GM18511 (cell line): ENCODE data around the gene SFSWAP.

Source experiments
- ATAC-seq: cut with Tn5 transposase; IDR thresholded peaks from one replicate; pipeline ENCODE4 v1.9.1; 2021; ENCODE audit warnings: mild to moderate bottlenecking, moderate library complexity; ENCODE audit not compliant: unreplicated experiment

SFSWAP gene

DNA sequence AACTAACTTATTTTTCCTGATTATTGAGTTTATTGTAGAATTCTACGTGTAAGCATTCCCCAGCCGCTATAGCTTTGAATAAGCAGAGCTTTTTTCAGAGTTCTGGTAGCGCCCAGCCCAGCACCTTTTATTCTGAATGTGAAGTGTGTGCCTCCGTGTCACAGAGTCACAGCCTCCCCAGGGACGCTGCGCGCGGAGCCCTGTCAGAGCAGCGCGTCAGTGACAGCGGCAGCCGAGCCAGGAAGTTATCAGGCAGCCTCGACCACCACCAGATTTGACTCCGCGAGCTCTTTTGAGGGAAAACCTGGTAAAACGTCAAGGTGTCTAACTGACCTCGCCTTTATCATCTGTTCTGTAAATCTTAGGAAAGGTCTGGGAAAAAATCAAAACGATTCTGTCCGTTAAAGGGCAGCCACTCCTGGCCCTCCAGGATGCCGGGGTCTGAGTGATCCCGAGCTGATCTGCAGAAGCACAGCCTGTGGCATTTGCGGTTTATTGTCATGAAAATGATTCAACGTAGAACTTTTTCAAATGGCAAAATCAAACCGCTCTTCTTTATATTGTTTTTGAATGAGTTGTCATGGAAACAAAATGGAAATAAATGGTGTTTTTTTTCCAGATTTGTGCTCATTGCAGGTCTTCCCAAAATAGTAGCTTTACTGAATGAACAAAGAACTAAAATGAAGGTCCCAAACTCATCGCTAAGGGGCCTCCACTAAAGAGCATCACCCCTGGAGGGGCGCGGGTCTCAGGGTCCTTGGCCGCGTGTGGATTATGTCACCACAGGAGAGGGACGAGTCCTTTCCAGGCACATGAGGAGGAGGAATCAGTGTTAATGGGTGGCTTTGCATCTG lies 74.2 kb downstream of the SFSWAP start:
- no peak for ATAC-seq

DNA sequence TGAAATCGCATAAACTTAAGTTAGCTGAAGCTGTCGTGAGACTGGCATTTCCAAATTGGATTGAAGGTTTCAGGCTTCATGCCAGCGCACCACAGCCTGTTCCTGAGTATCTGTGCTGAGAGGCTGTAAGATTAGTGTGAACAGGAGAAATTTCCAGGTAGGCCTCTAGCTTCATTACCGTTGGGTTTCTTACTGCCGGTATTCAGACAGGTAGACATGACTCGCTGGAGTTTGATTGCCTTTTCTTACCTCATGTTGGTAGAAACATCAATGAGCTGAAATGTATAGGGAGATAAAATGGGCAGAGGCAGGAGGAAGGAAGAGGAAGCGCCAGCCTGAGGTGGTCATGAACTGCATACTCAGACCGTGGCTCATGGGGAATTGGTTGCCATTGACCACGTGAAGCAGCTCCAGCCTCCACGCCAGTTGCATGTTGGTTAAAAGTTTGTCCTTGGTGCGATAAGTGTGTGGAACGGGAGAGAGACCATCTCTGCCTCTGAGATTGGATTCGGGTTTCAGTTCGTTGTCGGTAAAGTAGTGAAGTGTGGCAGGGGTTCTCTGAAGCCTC lies 75.0 kb downstream of the SFSWAP start:
- no peak for ATAC-seq

DNA sequence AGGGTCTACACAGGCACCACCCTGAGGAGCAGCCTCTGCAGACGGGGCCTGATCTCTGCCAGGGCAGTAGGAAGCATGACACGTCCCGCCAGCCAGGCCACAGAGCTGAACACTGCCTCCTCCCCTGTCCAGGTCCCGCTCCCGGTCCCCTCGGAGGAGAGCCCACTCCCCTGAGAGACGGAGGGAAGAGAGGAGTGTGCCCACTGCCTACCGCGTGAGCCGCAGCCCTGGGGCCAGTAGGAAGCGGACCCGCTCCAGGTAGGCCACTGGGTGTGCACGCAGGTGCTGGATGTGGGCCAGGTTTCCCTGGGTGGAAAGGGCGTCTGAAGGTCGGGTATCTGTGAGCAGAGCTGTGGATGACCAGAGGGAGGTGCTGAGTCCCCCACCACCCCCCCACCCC lies 75.4 kb downstream of the SFSWAP start:
- ATAC-seq = no peak

DNA sequence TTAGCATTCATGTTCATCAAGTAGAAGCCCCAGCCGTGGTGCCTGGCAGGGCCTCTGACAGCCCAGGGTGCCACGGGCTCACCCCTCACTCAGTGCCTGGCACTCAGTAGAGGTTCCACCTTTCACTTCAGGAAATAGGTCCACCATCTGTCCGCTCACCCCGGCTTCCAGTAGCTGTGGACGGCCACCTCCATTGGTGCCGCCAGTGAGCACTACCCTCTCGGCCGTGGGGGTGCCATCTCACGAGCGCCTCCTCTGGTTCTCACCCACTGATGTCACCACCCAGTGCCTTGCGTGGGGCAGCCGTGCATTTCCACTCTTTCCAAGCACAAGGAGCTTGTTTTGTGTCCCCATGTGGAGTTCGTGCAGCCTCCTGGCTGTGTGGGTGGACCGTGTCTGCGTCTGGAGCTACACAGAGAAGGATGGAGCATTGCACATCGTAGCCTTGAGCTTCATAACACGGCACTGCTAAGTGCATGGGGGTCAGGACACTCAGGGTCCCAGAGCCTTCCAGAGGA lies 76.3 kb downstream of the SFSWAP start:
- no peak for ATAC-seq

DNA sequence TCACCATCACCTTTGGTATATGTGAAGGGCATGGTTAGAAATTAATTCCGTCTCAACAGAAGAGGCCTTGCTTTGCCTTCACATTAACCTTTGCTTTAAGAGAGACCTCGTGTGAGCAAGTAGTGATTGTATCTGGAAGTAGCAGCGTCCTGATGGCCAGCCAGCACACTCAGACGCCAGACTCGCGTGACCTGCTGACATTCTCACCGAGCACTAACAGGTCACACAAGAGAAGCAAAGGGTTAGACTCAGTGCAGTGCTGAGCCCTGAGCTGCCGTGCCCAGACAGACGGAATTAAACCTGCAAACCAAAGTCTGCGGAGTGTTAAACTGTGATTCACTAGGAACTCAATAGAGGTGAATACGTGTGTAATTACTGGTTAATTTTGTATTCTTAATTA lies 77.2 kb downstream of the SFSWAP start:
- no peak for ATAC-seq

DNA sequence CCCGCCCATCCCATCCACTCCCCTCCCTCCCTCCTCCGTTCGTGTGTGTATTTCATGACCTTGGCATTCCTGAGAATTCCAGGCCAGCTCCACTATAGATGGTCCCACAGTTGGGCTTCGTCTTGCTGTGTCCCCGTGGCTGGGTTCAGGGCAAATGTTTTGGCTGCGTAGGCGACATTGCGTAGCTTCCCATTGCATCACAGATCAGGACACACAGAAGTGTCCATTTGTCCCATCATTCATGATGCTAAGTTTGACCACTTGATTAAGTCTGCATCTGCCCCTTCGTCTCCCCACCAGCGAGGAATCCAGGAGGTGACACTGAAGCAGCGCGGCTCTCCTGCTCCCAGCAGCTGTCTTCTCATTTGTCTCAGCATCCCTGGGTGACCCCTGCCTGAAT lies 78.7 kb downstream of the SFSWAP start:
- ATAC-seq = no peak

DNA sequence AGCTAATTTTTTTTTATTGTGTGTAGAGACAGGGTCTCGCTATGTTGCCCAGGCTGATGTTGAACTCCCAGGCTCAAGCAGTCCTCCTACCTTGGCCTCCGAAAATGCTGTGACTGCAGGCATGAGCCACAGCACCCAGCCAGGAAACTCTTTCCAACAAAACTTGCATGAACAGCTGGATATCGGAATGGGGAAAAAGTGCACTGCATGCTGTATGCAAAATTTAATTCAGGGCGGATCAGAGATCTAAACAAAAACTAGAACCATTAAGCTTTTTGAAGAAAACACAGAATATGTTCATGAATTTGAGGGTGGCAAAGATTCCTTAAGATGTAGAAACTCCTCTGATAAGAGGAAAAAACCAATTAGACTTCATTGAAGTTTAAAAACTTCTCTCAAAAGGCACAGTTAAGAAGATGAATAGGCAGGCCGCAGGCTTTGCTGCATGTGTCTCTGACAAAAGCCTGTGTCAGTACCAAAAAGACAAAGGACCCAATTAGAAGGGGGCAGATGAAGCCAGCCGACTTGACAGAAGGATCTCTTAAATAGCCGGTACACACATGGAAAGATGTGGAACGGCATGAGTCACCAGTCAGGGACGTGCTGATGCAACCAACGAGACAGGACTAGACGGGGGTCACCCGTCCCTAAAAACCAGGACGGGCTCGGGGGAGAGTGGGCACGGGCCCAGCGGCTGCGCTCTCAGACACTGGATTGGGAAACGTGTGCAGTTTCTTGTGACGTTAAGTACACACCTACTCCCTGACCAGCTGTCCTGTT lies 82.5 kb downstream of the SFSWAP start:
- no peak for ATAC-seq

DNA sequence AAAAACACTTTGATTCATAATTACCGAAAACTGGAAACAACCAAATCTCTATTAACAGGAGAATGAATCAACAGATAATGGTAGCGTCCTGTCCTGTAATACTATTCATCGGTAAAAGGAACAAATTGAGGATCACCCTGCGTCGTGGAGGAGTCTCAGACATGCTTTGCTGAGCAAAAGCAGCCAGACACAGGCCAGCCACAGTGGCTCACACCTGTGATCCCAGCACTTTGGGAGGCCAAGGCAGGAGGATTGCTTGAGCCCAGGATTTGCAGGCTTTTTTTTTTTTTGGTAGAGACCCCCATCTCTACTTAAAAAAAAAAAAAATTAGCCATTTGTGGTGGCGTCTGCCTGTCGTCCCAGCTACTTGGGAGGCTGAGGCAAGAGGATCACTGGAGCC lies 83.2 kb downstream of the SFSWAP start:
- ATAC-seq = no peak

DNA sequence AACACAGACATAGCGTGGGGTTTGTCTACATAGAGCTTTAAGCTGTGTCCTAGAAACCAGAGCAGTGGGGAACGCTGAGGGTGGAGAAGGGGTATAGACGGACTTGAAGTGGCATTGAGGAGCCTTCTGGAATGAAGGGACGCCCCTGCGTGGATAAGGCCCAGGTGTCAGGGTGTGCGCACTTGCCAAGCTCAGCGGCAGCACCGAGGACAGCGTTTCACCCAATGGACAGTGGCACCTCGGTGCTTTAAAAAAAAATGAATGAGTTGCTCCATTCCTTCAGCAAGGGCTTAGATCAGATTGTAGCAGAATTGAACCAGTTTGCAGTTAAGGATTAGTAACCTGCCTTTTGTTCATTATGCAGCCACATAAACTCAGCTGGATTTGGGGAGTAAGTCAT lies 83.7 kb downstream of the SFSWAP start:
- ATAC-seq = no peak

DNA sequence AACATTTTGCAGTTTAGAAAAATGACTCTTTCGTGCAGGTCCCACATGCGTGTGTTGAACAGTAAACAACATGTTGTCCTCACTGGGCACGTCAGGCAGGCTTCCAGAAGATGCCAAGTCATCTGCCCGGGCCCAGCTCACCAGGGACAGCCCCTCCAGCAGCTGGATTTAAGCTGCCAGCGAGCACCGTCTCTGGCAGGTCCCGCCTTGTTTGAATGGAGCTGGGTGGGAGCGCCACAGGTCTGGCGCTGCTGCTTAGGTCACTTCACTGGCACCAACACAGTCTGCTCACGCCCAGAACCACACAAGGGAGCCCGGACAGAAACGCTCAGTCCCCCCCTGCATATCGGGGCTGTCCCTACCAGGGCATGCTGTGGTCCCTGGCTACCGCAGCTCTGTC lies 84.2 kb downstream of the SFSWAP start:
- no peak for ATAC-seq

DNA sequence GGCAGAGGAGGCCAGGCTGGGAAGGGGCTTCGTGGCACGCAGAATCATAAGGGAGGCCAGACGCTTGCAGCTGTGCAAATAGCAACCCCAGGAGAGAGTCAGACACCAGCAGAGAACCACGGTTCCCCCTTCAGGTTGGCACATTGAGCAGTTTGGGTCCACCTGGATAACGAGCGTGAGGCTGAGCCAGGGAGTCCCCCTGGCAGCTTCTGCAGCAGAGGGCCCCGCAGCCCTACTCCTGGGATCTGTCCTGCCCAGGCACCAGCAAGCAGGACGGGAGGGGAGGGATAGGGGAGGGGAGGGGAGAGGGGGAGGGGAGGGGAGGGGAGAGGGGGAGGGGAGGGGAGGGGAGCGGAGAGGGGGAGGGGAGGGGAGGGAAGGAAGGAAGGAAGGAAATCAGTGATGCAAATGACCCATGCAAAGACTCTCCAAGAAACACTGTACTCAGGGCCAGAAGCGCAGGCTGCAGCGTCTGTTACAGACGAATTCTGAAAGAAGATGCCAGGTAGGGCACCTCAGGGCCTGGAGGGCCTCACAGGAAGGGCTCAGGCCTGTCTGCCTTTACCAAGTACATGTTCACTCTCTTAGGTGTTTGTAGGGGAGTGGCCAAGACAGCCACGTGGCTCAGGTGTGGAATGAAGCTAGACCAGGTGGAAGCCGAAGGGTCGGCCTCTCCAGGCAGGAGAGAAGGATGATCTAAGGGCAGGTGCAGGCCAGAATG lies 85.0 kb downstream of the SFSWAP start:
- ATAC-seq = no peak

DNA sequence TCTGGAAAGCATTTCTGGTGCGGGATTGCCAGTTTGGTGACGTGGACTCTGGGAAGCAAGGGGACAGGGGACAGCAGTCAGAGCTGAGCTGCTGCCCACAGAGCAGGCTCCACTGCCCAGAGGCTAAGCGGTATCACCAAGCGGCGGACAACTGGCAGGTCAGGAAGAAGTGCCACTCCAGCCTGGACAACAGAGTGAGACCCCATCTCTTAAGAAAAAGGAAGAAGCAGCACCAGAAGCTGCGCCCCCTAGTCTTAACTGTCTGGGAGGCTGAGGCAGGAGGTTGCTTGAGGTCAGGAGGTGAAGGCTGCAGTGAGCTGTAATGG lies 85.5 kb downstream of the SFSWAP start:
- ATAC-seq = no peak

DNA sequence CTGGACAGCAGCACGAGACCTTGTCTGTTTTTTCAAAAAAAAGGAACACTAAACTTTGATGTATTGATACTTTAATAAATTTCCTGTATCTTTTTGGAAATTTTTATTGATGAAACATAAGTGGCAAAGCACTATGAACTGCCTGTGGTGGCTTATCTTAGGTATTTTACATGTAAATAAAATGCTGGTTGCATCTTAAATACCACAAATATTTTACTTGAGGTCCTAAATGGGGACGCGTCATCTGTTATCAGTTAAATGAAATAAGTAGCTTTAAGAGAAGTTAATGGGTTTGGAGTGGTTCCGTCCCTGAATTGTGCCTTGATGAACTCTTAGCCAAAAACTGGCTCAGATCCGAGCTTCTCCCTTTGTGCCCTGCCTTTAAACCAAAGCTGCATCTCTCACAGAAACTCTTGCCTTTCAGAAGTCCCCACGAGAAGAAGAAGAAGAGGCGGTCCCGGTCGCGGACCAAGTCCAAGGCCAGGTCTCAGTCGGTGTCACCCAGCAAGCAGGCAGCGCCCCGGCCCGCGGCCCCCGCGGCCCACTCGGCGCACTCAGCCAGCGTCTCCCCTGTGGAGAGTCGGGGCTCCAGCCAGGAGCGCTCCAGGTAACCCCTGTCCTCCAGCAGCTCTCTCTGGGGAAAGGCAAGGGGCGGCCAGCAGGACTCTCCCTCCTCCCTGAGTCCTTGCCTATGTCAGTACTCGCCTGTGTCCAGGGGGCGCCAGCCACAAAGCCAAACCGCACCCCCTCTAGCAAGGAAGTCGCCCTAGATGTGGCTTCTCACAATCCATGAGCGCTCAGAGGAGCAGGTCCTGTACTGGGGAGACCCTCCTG lies 86.1 kb downstream of the SFSWAP start:
- no peak for ATAC-seq

DNA sequence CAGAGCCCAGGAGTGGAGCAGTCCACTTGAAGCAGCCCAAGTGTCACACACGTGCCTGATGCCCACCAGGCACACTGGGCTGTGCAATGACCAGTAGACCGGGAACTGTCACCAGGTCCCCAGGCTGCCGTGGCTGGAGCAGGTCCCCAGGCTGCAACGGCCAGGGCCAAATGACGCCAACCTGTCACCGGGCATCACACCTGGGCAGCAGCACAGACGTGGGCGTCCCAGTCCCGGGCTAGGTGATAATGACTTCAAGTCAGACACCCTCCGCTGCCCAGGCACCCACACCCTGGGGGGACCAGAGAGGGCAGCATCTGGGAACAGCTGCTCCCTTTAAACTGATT lies 86.7 kb downstream of the SFSWAP start:
- no peak for ATAC-seq

DNA sequence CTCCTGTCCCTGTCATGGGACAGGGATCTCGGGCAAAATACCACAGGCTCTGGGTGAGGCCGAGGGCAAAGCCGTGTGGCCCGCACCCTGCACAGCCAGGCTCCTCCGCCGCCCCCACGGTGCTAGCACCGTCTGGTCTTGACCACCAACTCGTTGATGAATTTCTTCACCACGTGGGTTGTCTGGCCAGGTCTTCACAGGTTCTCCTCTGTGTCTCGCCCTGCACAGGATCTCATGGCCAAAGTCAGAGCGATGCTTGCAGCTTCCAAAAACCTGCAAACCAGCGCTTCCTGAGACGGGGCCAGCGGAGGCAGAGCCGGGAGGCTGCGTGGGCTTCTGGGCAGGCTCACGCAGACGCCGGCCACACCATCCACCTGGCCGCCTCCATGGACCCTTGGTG lies 88.3 kb downstream of the SFSWAP start:
- no peak for ATAC-seq

DNA sequence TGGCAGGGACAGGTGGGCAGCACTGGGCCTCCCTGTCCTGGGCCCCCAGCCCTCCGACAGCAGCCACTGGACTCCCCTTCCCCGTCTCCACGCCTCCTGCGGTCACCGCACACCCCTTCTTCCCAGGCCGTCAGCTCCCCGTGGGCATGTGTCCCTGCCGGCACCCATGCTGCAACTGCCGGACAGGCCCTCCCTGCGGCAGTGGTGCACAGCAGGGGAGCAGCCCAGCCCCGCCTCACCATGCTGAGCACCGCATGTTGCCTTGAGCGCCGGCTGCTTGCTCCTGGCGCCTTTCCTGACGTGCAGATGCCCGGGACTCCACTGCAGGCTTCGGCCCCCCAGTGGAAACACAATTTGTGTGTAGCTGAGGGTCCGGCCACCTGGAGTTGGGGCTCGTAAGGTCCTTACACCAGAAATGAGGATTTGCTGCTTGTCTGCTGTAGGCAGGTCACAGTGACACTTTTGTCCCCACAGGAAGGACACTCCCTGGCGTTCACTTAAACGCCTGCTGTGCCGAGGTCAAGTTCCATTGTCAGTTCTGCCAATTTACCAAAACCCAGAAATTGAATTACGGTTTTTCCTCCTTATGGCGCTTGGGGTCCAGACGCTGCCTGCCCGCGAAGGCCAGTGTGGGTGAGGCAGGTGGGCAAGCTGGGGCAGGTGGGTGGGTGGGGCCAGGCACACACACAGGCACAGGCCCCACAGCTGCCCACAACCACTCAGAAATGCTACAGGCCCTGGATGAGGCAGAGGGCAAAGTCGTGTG lies 89.1 kb downstream of the SFSWAP start:
- ATAC-seq = no peak

DNA sequence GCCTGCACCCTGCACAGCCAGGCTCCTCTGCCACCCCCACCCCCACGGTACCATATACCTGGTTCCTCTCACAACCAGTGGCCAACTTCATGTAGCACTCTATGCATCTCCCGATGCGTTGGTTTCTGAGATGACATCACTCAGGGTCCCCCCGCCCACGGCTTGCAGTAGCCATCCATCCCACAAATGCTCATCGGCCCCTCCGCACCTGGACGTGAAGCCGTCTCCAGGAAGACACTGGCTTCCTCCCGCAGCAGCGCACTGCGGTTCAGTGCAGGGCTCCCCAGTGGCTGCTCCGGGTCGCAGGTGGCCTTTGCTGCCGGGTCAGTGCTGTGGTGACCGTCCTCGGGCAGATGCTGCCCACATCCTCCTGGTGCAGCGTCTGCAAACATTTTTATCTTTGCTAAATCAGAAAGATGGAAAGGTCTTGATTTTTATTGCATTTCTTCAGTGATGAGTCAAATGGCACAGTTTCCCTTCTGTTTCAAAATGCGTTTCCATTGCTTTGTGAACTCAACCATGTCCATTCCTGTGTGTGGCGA lies 89.8 kb downstream of the SFSWAP start:
- no peak for ATAC-seq

DNA sequence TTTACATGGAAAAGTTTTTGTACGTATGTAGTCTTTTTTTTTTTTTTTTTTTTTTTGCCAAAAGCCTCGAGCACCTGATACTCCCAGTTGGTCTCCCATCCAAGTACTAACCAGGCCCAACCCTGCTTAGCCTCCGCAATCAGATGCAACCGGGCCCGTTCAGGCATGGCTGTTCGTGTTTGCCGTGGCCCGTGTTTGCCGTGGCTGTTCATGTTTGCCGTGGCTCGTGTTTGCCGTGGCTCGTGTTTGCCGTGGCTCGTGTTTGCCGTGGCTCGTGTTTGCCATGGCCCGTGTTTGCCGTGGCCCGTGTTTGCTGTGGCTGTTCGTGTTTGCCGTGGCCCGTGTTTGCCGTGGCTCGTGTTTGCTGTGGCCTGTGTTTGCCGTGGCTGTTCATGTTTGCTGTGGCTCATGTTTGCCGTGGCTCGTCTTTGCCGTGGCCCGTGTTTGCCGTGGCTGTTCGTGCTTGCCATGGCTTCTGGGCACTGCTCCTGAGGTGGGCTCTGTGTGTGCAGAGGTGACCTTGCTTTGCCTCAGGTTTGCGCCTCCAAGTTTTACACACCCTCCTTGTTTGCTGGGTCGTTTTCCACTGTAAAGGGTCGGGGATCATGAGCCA lies 90.5 kb downstream of the SFSWAP start:
- no peak for ATAC-seq

DNA sequence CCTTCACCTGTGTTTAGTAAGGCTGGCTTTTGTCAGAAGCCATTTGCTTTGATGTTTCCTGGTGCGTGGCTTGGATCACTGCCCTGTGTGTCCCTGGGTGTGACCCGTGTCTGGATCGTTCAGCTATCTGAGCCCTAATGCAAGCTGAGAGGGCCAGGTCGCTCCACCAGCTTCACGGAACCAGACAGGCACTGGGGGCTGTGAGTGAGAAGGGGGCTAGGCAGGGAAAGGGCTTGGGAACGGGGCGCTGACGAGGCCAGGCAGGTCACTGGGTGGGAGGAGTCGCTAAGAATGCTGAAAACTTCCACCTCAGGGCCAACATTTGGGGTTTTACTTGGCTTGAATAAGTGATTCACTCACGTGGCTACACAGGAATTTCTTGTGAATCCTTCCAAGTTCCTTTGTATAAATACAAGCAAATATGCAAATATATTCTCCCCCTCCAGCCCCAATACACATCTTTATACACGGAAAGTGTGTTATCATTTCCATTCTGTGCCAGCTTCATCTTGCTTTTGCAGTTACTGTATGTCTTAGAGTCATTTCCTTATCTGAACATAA lies 93.2 kb downstream of the SFSWAP start:
- no peak for ATAC-seq
